ENCODE measurements around the gene SNAI1. TPM values are rescaled to one million over a fixed set of nuclear protein-coding genes. Genes with fewer than 3 reads are reported as not detected.
A peak's percentile ranks its signal among the peaks of the same experiment; 100 is the strongest.

Gene SNAI1
- total and polyA plus RNA-seq, 2 donors (not counting 3 experiments of a cell fraction or from before 2014, with no cell fraction given), result 10.8 to 13.4 TPM

DNA sequence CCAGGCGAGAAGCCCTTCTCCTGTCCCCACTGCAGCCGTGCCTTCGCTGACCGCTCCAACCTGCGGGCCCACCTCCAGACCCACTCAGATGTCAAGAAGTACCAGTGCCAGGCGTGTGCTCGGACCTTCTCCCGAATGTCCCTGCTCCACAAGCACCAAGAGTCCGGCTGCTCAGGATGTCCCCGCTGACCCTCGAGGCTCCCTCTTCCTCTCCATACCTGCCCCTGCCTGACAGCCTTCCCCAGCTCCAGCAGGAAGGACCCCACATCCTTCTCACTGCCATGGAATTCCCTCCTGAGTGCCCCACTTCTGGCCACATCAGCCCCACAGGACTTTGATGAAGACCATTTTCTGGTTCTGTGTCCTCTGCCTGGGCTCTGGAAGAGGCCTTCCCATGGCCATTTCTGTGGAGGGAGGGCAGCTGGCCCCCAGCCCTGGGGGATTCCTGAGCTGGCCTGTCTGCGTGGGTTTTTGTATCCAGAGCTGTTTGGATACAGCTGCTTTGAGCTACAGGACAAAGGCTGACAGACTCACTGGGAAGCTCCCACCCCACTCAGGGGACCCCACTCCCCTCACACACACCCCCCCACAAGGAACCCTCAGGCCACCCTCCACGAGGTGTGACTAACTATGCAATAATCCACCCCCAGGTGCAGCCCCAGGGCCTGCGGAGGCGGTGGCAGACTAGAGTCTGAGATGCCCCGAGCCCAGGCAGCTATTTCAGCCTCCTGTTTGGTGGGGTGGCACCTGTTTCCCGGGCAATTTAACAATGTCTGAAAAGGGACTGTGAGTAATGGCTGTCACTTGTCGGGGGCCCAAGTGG lies 5.3 kb downstream of the SNAI1 start:
- no TSS peak for BruUV-seq (replicated peaks)
- Histone ChIP-seq H3K4me2 (ENCODE audit: insufficient read depth, low read length) (no peak overlapping the region), H3K9ac (replicated peaks; ENCODE audit: extremely low read depth, insufficient read depth, low read length) (no peak overlapping the region), H3K79me2 (ENCODE audit: control insufficient read depth, insufficient read depth, low read length) (peaks cover 54% of the 10 kb centered on the region), H3K4me1 (ENCODE audit: control insufficient read depth, extremely low read depth, insufficient read depth, low read length) (peaks cover 68% of the 10 kb centered on the region), H3K36me3 (ENCODE audit: control insufficient read depth in 2 of 2, extremely low read depth in 1 of 2, insufficient read depth in 2 of 2, low read length in 2 of 2) (peaks cover 8 to 12% of the 10 kb centered on the region in 2 experiments), H2AFZ (ENCODE audit: low read depth, low read length) (no peak overlapping the region), H3K4me3 (replicated peaks in 1 of 3; ENCODE audit: insufficient read depth in 1 of 3, low read depth in 1 of 3, low read length in 3 of 3) (no peak overlapping the region), H4K20me1 (replicated peaks; ENCODE audit: control insufficient read depth, extremely low read depth, insufficient read depth, low read length) (no peaks in the 10 kb centered on the region), H3K27me3 (ENCODE audit: control insufficient read depth in 2 of 2, insufficient read depth in 2 of 2, low read length in 2 of 2) (no peaks in the 10 kb centered on the region), H3K27ac (ENCODE audit: insufficient read depth, low read depth, low read length) (peak overlapping the region; percentile 94), H3K9me3 (replicated peaks; ENCODE audit: control insufficient read depth, insufficient read depth, low read length) (no peaks in the 10 kb centered on the region), H3K9me1 (replicated peaks; ENCODE audit: control insufficient read depth, extremely low read depth, insufficient read depth, low read length) (no peaks in the 10 kb centered on the region)
- intact Hi-C loops (cut with micrococcal nuclease) (loop anchor here (10.0 kb wide), 1 partner anchor 477 kb away; no protein-coding TSS in a partner anchor), dilution Hi-C loops (cut with MboI; ENCODE audit: extremely low pct_ligation_motif_present, low sequenced_read_pairs) (no loop called here)
- CTCF ChIA-PET, result interaction anchor here (1.5 to 23.6 kb wide), 6 partner anchors 7 to 80 kb away, joined by 3 to 1187 read pairs (median 6); no protein-coding TSS in a partner anchor
- no peak for TF ChIP-seq GATA2 (IDR thresholded peaks at IDR 0.05; ENCODE audit: insufficient read depth, insufficient read length, low read depth, low read length)
- no peak for TF ChIP-seq EZH2 (IDR thresholded peaks at IDR 0.05; ENCODE audit: borderline replicate concordance, low read depth, low read length, severe bottlenecking)
- no peak for TF ChIP-seq FOS (IDR thresholded peaks at IDR 0.05; ENCODE audit: borderline replicate concordance, insufficient read depth, low read length)
- no peak for TF ChIP-seq JUN (IDR thresholded peaks at IDR 0.05; ENCODE audit: borderline replicate concordance, insufficient read depth, insufficient read length, low read depth)
- no peak for TF ChIP-seq CTCF (IDR thresholded peaks at IDR 0.05; ENCODE audit: extremely low read depth in 1 of 2, insufficient read depth in 1 of 2, low read depth in 1 of 2, low read length in 2 of 2)
- TF ChIP-seq, protein P1, sequence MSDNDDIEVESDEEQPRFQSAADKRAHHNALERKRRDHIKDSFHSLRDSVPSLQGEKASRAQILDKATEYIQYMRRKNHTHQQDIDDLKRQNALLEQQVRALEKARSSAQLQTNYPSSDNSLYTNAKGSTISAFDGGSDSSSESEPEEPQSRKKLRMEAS (IDR thresholded peaks at IDR 0.05; ENCODE audit: insufficient read depth, insufficient read length), result no peak
- TF ChIP-seq POLR2AphosphoS5 (IDR thresholded peaks at IDR 0.05; ENCODE audit: insufficient read depth, low read depth, low read length), result no peak
- no peak for TF ChIP-seq MYC (IDR thresholded peaks at IDR 0.05; ENCODE audit: low read depth, low read length)
- TF ChIP-seq POLR2A (IDR thresholded peaks at IDR 0.05; ENCODE audit: low read depth, low read length), result no peak
- no peak for FAIRE-seq
- no peak for DNase-seq (ENCODE audit: low read depth, low spot score)
- POLR2A ChIA-PET, result interaction anchor here (0.8 kb wide), 1 partner anchor 18 kb away, joined by 6 read pairs; no protein-coding TSS in a partner anchor
